ENCODE results near the gene CDRT4.
A peak's percentile ranks its signal among the peaks of the same experiment; 100 is the strongest.

Gene CDRT4

DNA sequence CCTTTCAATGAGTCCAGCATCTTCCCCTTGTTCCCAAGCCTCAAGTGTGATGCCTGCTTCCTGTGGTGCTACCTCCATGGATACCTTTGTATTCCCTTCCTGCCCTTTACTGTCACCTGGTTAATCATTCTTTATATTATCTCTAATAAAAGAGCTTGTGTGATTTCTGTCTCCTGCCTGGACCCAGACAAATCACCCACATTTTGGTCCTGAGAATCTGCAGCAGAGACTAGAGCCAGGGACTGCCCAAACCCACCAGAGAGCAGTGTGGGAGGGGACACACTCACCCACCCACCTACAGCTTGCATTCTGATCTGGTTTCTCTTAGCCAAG, 30.2 kb downstream of the CDRT4 start:
- Histone ChIP-seq H3F3A (ENCODE audit: insufficient read depth) (no peaks in the 10 kb centered on the region), H3K4me3 (ENCODE audit: insufficient read depth, low read length, poor library complexity, severe bottlenecking) (no peak overlapping the region), H3K27ac (ENCODE audit: low read depth, low read length) (no peak overlapping the region), H3K36me3 (ENCODE audit: low read length) (no peaks in the 10 kb centered on the region), H4K20me1 (ENCODE audit: low read depth, low read length) (no peaks in the 10 kb centered on the region), H3K4me2 (ENCODE audit: low read depth, low read length, poor library complexity, severe bottlenecking) (no peak overlapping the region), H3K27me3 (ENCODE audit: low read length) (no peaks in the 10 kb centered on the region), H2AFZ (ENCODE audit: low read depth, low read length, severe bottlenecking) (peak overlapping the region; percentile 90), H3K9me2 (replicated peaks; ENCODE audit: insufficient read depth, low read length) (no peaks in the 10 kb centered on the region), H3K9me3 (ENCODE audit: insufficient read depth, low read length) (peaks cover 4% of the 10 kb centered on the region; the same call in 1 of the 2 replicates), H3K79me2 (ENCODE audit: insufficient read depth, low read length) (no peaks in the 10 kb centered on the region), H3K9ac (ENCODE audit: low read length) (no peak overlapping the region)
- TF ChIP-seq EZH2phosphoT487 (conservative IDR thresholded peaks at IDR 0.05; ENCODE audit: low read length) = no peak
- TF ChIP-seq, protein P1, sequence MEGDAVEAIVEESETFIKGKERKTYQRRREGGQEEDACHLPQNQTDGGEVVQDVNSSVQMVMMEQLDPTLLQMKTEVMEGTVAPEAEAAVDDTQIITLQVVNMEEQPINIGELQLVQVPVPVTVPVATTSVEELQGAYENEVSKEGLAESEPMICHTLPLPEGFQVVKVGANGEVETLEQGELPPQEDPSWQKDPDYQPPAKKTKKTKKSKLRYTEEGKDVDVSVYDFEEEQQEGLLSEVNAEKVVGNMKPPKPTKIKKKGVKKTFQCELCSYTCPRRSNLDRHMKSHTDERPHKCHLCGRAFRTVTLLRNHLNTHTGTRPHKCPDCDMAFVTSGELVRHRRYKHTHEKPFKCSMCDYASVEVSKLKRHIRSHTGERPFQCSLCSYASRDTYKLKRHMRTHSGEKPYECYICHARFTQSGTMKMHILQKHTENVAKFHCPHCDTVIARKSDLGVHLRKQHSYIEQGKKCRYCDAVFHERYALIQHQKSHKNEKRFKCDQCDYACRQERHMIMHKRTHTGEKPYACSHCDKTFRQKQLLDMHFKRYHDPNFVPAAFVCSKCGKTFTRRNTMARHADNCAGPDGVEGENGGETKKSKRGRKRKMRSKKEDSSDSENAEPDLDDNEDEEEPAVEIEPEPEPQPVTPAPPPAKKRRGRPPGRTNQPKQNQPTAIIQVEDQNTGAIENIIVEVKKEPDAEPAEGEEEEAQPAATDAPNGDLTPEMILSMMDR (IDR thresholded peaks at IDR 0.05; ENCODE audit: insufficient read depth, low read length, poor library complexity, severe bottlenecking) = no peak

DNA sequence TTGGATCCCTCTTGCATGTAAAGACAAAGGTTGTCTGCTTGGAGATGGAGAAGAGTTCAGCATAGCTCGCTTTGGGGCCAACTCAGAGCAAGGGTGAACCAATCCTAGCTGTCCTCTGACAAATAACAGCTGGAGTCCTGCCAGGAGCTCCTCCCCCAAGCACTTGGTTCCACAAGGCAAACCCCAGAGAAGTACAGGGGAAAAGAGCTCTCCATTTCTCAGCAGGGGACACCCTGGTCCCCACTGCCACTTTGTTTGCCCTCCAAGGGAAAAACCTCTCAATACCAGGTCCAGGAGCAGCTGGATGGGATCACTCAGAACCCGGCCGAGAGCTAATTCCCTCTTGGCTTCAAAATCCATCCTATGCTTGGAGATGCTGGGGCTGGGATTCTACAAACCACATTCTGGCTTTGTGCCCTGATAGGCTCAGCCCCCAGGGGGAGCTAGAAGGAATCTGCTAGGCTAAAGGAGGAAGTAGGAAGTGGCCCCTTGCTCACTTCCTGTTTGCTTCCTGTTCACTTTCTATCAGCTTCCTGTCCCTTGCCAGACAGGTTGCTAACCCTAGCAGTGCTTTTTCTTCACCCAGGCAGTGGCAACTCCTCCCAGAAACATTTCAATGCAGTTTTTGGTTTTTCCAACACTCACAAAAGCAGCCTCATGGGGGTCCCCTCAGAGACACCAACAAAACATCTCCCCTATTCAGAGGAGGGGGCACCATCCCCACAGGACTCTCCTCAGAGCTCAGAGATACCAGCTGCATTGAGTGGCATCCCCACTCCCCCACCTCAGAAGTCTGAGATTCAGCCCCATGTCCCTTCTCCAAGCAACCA, 30.7 kb downstream of the CDRT4 start:
- no peak overlapping the region for H3K27ac ChIP-seq (ENCODE audit: low read depth, low read length)
- no peaks in the 10 kb centered on the region for H3K36me3 ChIP-seq (ENCODE audit: low read length)
- H3K9me3 ChIP-seq (ENCODE audit: insufficient read depth, low read length) = peaks cover 4% of the 10 kb centered on the region; the same call in 1 of the 2 replicates
- no peak overlapping the region for H3K9ac ChIP-seq (ENCODE audit: low read length)
- H3F3A ChIP-seq (ENCODE audit: insufficient read depth) = no peaks in the 10 kb centered on the region
- H2AFZ ChIP-seq (ENCODE audit: low read depth, low read length, severe bottlenecking) = peak overlapping the region; percentile 90
- H3K4me2 ChIP-seq (ENCODE audit: low read depth, low read length, poor library complexity, severe bottlenecking) = no peak overlapping the region
- no peak for TF ChIP-seq EZH2phosphoT487 (conservative IDR thresholded peaks at IDR 0.05; ENCODE audit: low read length)
- TF ChIP-seq, protein P1 (IDR thresholded peaks at IDR 0.05; ENCODE audit: insufficient read depth, low read length, poor library complexity, severe bottlenecking) = no peak
- H3K27me3 ChIP-seq (ENCODE audit: low read length) = no peaks in the 10 kb centered on the region
- H3K9me2 ChIP-seq (replicated peaks; ENCODE audit: insufficient read depth, low read length) = no peaks in the 10 kb centered on the region
- no peaks in the 10 kb centered on the region for H3K79me2 ChIP-seq (ENCODE audit: insufficient read depth, low read length)
- peak overlapping the region; percentile 30 for H3K4me3 ChIP-seq (ENCODE audit: insufficient read depth, low read length, poor library complexity, severe bottlenecking)
- H4K20me1 ChIP-seq (ENCODE audit: low read depth, low read length) = no peaks in the 10 kb centered on the region

DNA sequence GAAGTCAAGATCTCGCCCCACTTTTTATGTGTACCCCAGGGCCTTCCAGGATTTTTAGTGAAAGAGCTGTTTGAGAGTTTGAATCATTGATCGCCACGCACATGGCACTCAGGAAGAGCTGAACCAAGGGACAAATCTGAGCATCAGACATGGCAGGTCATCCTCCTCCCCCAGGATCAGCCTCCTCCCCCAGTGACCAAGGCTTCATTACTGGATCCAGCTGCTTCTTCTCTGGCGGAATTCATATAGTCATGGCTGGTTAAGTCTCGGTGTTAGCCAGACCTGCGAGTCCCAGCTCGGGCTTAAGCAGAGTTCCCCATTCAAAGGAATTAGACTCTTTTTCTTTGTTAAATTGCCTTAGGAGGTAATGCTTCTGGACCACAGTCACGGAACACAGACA, 32.5 kb downstream of the CDRT4 start:
- TF ChIP-seq, protein P1 (IDR thresholded peaks at IDR 0.05; ENCODE audit: insufficient read depth, low read length, poor library complexity, severe bottlenecking) = no peak
- no peak for TF ChIP-seq EZH2phosphoT487 (conservative IDR thresholded peaks at IDR 0.05; ENCODE audit: low read length)
- H3K9ac ChIP-seq (ENCODE audit: low read length) = no peak overlapping the region
- no peaks in the 10 kb centered on the region for H3K79me2 ChIP-seq (ENCODE audit: insufficient read depth, low read length)
- H3K4me3 ChIP-seq (ENCODE audit: insufficient read depth, low read length, poor library complexity, severe bottlenecking) = no peak overlapping the region
- H3K27me3 ChIP-seq (ENCODE audit: low read length) = no peaks in the 10 kb centered on the region
- H3K4me2 ChIP-seq (ENCODE audit: low read depth, low read length, poor library complexity, severe bottlenecking) = no peak overlapping the region
- no peaks in the 10 kb centered on the region for H4K20me1 ChIP-seq (ENCODE audit: low read depth, low read length)
- no peak overlapping the region for H2AFZ ChIP-seq (ENCODE audit: low read depth, low read length, severe bottlenecking)
- H3F3A ChIP-seq (ENCODE audit: insufficient read depth) = no peaks in the 10 kb centered on the region
- no peaks in the 10 kb centered on the region for H3K9me2 ChIP-seq (replicated peaks; ENCODE audit: insufficient read depth, low read length)
- H3K36me3 ChIP-seq (ENCODE audit: low read length) = no peaks in the 10 kb centered on the region
- peaks cover 4% of the 10 kb centered on the region; the same call in 1 of the 2 replicates for H3K9me3 ChIP-seq (ENCODE audit: insufficient read depth, low read length)
- H3K27ac ChIP-seq (ENCODE audit: low read depth, low read length) = no peak overlapping the region
